ENCODE data around the gene LCMT2. TPM values are rescaled to one million over a fixed set of nuclear protein-coding genes. Genes with fewer than 3 reads are reported as not detected.
A peak's percentile ranks its signal among the peaks of the same experiment; 100 is the strongest.
"Not testable (repeated sequence)": the region's sequence is repeated elsewhere in the genome, so short reads cannot be mapped to it uniquely, and the experiment has no call there.

The LCMT2 gene
- total RNA-seq, 2 donors from 2014 or later = 4.4 to 11.1 TPM

DNA sequence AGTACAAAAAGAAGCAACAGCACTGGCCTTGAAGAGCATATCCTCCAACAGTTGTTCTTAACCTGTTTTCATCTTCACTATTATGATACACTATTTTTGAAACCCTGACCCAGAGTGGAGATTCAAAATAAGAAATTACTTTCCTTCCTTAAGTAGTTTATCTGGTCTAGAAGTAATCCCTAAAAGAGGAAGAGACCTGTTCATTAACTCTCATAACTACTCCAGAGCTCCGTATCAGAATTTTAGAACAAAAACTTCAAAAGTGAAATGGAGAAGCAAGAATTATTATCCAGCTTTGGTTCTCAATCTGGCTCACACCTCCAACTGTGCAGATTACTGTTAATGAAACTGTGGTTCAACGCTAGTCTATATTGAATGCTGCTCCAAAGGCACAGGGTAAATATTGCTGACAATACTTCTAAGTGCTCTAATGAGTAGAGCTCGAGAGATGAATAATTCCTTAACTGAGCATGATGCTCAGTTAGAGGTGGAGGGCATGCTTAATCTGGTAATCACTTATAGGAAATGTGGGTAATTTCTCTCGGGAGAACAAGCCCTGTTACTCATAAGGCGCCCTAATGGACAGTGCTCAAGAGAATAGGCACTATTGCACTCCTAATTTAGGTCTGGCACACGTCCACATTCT lies 5.2 kb downstream of the LCMT2 start:
- ATAC-seq (no peak), DNase-seq (ENCODE audit: low spot score in 2 of 2) (no peak)
- Mint-ChIP-seq H3K36me3 (peaks cover 22 to 27% of the 10 kb centered on the region in 2 donors), H3K9me3 (no peaks in the 10 kb centered on the region), H3K27ac (no peak overlapping the region)

DNA sequence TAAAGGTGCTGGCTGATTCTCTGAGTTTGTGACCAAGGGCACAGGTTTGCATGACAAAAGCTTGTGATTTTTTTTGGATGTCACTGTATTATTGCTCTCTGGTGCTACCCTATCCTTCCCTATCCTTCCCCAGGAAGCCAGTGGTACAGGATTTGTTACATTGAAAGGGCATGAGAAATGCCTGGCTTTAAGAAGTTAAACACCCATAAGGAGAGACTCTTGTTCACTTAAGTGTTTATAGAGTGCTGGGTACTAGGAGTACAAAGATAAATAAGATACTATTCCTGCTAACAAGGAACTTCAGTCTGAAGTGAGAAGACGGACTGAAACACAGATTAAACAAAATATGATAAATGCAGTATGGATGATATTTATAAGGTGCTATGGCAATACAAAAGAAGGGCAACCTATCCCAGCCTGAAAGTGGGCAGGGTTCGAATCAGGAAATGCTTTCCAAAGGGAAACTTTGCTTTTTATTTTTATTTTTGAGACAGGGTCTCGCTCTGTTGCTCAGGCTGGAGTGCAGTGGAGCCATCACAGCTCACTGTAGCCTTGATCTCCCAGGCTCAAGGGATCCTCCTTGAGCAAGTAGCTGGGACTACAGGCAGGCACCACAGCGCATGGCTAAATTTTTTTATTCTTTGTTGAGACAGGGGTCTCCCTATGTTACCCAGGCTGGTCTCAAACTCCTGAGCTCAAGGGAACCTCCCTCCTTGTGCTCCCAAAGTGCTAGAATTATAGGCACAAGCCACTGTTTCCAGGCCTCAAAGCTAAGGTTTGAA lies 11.2 kb downstream of the LCMT2 start:
- Mint-ChIP-seq H3K27ac (no peak overlapping the region), H3K9me3 (no peaks in the 10 kb centered on the region), H3K36me3 (no peaks in the 10 kb centered on the region)
- no peak for ATAC-seq
- DNase-seq (ENCODE audit: low spot score in 2 of 2) = no peak

DNA sequence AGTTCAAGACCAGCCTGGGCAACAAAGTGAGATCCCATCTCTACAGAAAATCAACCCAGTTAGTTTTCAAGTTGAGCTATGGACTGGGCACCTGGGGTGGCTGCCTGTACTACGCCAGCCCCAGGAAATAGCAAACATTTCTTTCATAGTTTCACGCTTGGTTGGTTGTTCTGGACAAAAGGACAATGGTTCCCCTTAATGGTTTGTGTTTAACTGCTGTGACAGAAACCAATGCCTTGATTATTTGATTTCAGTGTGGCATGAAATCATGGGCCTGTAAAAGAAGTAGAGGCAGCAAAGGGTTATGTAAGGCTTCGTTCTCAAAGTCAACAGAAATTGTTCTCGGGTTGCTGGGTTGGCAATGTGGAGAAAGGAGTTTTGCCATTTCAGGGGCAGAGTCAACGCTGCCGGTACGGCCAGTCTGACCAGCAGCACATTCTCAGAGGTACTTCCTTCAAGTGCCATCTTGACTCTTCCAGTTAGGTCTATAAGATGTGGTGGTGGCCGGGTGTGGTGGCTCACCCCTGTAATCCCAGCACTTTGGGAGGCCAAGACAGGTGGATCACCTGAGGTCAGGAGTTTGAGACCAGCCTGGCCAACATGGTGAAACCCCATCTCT lies 12.7 kb downstream of the LCMT2 start:
- ATAC-seq (no peak), DNase-seq (ENCODE audit: low spot score in 2 of 2) (no peak)
- Mint-ChIP-seq H3K36me3 (no peaks in the 10 kb centered on the region), H3K27ac (no peak overlapping the region), H3K9me3 (no peaks in the 10 kb centered on the region)

DNA sequence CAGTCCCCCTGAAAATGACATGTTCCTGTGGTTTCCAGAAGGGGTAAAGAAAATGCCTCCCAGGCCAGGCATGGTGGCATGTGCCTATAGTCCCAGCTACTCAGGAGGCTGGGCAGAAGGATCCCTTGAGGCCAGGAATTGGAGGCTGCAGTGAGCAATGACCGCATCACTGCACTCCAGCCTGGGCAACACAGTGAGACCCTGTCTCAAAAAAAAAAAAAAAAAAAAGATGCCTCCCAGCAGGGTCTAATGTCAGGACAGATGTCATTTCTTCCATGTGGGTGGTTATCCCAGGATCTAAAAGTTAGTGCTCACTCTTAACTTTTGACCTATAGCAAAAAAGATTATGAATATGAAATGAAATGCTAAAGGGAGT lies 13.4 kb downstream of the LCMT2 start:
- ATAC-seq (no peak), DNase-seq (ENCODE audit: low spot score in 2 of 2) (no peak)
- Mint-ChIP-seq H3K36me3 (no peaks in the 10 kb centered on the region), H3K27ac (no peak overlapping the region), H3K9me3 (no peaks in the 10 kb centered on the region)

DNA sequence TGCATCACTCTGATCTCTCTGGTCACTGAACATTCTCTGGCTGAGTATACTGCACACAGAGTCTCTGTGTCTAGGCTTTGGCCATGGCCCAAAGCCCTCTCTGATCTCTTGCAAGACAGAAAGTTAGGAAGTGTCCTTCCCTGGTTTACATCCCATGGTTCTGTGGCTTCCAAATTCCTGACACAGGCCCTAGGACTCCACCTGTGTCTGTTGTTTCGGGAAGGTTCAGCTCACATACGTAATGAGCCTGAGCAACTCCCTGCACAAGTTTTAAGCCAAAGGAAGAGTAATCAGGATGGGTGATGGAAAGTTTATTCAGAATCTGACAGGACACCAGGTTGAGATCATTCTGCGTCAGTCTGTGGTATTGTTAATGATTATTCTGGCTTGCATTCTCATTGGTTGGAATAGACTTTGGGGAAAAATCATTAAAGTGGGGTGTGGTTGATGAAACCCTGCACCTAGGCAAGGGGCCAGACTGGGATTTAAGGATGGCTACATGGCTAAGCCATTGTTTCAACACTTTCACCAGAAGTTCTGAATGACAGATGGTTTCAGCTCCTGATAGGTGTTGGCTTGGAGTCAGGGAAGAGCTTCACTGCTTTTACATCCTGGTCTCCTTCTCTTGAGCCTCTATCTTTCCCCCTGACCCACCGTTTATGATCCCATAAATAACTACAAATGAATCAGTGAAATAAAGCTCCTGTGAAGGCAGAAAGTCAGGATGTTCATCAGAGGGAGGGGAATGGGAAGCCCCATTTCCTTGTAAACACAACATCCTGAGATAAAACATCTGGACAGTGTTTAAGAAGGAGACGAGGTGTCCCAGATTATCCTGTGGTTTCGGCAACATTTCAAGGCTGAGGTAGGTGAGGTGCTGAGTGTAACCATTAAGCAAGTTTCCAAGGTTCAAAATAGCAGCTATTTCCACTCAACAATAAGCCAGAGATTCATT lies 14.1 kb downstream of the LCMT2 start:
- Mint-ChIP-seq H3K9me3 (no peaks in the 10 kb centered on the region), H3K36me3 (no peaks in the 10 kb centered on the region)
- ATAC-seq = no peak

DNA sequence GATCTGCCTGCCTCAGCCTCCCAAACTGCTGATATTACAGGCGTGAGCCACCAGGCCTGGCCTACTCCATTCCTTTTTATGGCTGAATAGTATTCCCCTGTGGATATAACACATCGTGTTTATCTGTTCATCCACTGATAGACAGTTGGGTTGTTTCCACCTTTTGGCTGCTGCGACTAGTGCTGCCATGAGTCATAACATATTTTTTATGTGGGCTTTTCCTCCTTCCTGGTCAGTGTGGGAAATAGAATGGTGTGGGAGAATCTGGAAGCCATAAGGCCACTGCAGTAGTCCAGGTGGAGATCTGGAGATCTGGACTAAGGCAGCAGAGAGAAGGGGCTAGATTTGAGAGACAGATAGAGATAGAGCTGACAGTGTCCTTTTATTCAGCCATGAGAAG lies 16.2 kb downstream of the LCMT2 start:
- Mint-ChIP-seq H3K9me3 (no peaks in the 10 kb centered on the region), H3K27ac (no peak overlapping the region), H3K36me3 (no peaks in the 10 kb centered on the region)
- DNase-seq (ENCODE audit: low spot score in 2 of 2) (no peak), ATAC-seq (no peak)

More for the DNA sequence above, 14.1 kb downstream of the LCMT2 start:
- no peak for DNase-seq (ENCODE audit: low spot score in 2 of 2)
- H3K27ac Mint-ChIP-seq = no peak overlapping the region

DNA sequence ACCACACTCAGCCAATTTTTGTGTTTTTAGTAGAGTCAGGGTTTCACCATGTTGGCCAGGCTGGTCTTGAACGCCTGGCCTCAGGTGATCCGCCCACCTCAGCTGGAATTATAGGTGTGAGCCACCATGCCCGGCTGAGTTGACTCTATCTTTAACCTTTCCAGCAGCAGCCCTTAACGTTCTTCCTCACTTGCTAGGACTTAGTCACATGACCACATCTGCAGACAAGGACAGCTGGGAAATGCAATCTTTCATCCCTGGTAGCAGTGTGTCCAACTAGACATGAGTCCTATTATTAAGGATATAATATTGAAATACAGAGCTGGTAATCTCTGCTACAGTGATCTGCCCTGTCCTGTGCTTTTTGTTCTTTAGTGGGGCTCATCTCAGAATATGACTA lies 18.0 kb downstream of the LCMT2 start:
- ATAC-seq = no peak
- Mint-ChIP-seq H3K27ac (no peak overlapping the region), H3K9me3 (no peaks in the 10 kb centered on the region), H3K36me3 (no peaks in the 10 kb centered on the region)
- DNase-seq (ENCODE audit: low spot score in 2 of 2) = no peak

DNA sequence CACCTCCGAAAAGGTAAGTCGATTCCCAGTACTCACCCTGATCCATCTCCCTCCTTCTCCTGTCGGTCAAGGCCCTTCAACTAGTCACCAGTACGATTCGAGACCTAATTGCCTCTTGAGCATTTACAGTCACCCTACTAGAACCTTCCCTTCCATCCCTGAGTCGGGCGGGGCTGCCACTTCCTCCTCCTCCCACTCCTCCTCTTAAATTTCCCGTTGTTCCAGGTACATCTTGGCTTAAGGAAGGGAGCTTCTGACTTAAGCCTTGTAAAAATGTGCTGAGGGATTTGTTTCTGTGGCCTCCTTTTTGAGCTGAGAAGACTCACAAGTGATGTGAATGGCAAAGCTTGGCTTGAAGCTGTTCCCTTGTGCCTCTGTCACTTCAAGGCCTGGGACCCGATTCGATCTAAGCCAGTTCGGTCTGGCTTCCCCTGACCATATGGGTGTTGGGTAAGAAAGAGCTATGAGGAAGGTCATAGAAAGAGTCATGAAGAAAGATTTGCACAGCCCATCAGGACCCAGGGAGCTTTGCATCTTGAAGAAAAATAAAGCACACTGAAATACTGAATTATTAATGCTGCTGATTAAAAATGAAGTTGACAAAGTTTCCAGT lies 28.1 kb downstream of the LCMT2 start, which contains the start of gene TGM7:
TGM7 (minus strand) TSS at position 51 of the 613 bp plus-strand sequence.
- Mint-ChIP-seq H3K9me3 (no peaks in the 10 kb centered on the region), H3K27ac (no peak within 1 kb of the TSS), H3K36me3 (no peaks in the 10 kb centered on the region)
- DNase-seq (ENCODE audit: low spot score in 2 of 2) (no peak), ATAC-seq (no peak)

DNA sequence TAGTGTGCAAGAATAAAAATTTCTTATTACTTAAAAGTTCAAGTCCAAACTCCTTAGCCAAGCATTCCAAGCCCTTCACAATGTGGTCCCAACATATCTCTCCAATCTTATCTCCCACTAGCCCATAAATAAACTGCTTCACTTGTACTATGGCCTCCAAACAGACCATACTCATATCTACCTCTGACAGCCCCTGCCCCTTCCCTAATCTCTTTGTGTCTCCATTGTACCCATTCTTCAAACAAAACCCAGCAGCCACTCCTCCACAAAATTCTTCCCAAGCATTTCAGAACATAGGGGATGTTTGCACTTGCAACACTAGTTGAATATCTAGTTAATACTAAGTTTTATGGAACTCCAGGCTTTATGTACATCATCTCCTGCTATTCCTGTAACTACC lies 30.5 kb downstream of the LCMT2 start:
- H3K36me3 Mint-ChIP-seq = no peaks in the 10 kb centered on the region
- H3K9me3 Mint-ChIP-seq = no peaks in the 10 kb centered on the region
- ATAC-seq (no peak), DNase-seq (ENCODE audit: low spot score in 2 of 2) (no peak)
- H3K27ac Mint-ChIP-seq = no peak overlapping the region

DNA sequence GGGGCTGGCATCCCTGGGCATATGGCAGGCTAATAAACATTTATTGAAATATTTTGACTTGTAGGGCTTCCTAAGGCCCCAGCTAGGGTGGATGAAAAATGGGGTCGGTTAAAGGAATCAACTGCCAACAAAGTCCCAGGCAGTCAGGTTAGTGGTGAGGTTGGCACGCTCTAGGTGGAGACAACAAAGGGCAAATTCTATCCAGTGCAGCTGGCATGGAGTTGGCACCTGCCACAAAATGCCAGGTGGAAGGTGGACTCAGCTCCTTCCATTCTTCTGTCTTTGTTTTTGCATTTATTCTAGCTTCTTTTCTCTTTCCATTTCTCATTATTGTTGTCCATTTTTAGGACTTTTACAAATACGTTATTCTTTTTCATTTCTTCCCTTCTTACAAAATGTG lies 31.0 kb downstream of the LCMT2 start:
- DNase-seq (ENCODE audit: low spot score in 2 of 2) (no peak), ATAC-seq (no peak)
- Mint-ChIP-seq H3K27ac (no peak overlapping the region), H3K36me3 (no peaks in the 10 kb centered on the region), H3K9me3 (no peaks in the 10 kb centered on the region)

DNA sequence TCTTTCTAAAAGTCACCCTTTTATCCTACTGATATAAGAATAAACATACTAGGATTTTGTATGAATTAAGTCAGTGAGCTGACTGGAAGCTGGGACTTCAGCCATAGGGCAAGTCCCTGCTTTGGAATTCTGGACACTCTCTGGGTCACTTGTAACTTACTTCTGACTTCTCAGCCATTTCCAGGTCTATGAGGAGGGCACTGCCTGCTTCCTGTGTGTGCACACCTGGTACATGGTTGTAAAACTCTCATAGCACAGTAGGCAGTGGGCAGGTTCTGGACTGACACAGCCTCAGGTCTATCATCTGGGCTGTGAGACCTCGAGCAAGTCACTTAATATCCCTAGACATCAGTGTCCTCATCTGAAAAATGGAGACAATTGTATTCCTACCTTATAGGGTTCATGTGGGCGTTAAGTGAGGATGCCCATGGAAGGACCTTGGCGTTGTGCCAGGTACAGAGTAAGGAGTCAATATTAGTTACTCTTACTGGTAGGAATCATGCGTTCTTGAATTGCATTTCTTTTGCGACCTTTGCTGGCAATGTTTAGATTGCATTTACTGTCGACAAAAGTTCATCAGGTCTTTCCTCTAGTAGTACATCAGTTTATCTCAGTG lies 36.2 kb downstream of the LCMT2 start:
- ATAC-seq = no peak
- Mint-ChIP-seq H3K27ac (no peak overlapping the region), H3K36me3 (peaks cover 0 to 5% of the 10 kb centered on the region in 2 donors), H3K9me3 (no peaks in the 10 kb centered on the region)
- no peak for DNase-seq (ENCODE audit: low spot score in 2 of 2)

DNA sequence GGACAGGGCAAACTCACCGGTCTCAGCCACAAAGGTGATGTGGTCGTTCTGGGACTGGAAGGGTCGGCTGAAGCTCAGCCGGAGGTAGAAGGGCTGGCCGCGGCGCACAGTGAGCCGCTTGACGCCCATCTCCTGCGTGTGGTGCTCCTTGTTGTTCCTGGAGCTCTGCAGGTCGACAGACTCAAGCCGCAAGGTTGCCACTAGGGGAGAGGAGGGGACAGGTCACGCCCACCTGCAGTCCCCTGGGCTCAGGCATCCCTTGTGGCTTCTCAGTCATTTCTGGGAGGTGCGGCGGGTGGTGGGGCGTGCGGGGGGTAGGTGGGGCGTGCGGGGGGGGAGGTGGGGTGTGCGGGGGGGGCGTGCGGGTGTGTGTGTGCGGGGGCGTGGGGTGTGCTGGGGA lies 36.9 kb downstream of the LCMT2 start:
- DNase-seq (ENCODE audit: low spot score in 2 of 2) = no peak
- no peak for ATAC-seq
- Mint-ChIP-seq H3K27ac (no peak overlapping the region), H3K9me3 (no peaks in the 10 kb centered on the region), H3K36me3 (peaks cover 0 to 5% of the 10 kb centered on the region in 2 donors)

DNA sequence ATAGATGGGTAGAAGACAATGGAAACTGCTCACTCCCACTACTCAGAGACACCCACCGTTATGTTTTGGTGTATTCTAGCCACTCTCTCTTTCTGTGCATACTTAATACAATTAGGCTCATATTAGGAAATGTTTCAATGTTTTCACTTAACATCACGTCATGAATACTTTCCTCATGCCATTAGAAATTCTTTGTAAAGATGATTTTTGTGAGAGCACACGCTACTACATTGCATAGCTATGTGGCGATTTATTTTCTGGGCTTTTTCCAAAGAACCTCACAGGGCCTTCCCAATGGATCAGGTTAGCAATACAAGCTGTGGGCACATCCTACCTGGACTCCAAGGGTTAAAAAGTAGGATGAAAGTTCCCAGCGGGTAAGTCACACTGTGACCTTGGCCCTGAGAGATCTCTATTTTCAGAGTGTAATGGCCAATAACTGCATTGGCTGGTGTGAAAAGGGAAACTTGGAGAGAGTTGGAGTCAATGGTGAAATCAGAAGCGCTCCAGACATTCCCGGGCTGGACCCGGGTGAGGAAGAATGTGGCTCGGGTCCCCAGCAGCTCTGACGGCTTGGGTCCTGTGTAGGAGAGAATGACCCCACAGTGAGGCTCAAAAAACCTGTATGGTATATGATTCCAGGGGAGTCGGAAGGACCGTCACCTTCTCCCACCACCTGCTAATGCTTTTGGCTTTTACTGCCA lies 37.8 kb downstream of the LCMT2 start:
- DNase-seq (ENCODE audit: low spot score in 2 of 2) = no peak
- no peaks in the 10 kb centered on the region for H3K9me3 Mint-ChIP-seq

DNA sequence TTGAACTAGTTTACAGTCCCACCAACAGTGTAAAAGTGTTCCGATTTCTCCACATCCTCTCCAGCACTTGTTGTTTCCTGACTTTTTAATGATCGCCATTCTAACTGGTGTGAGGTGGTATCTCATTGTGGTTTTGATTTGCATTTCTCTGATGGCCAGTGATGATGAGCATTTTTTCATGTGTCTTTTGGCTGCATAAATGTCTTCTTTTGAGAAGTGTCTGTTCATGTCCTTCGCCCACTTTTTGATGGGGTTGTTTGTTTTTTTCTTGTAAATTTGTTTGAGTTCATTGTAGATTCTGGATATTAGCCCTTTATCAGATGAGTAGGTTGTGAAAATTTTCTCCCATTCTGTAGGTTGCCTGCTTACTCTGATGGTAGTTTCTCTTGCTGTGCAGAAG lies 40.7 kb downstream of the LCMT2 start:
- ATAC-seq; DNase-seq (ENCODE audit: low spot score in 2 of 2); H3K36me3 Mint-ChIP-seq; H3K27ac Mint-ChIP-seq; H3K9me3 Mint-ChIP-seq: not testable (repeated sequence)

More for the DNA sequence above, 37.8 kb downstream of the LCMT2 start:
- peak overlapping the region in 1 of 2 donors; percentile 36 for H3K27ac Mint-ChIP-seq
- H3K36me3 Mint-ChIP-seq = peaks cover 0 to 5% of the 10 kb centered on the region in 2 donors
- ATAC-seq = no peak

DNA sequence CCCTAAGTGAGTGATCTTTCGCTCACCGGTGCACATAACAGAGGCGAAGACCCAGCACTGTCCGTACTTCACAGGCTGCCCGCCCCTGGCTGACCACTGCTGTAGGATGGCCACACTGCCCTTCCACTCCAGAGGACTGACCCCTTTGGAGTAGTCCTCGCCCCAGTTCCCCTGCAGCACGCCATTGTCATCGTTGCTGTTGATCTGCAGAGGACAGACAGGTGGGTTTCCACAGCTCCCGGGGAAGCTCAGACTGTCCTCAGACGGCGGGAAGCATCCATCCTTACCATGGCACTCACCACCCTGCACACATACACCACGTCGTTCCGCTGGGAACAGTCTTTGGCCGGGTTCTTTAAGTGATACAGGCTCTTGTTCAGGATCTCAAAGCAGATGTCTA lies 43.1 kb downstream of the LCMT2 start:
- Mint-ChIP-seq H3K27ac (no peak overlapping the region), H3K9me3 (no peaks in the 10 kb centered on the region), H3K36me3 (no peaks in the 10 kb centered on the region)
- DNase-seq (ENCODE audit: low spot score in 2 of 2) = no peak
- ATAC-seq = no peak

Measured in activated naive CD4-positive, alpha-beta T cell treated with anti-CD3 and anti-CD28 coated beads, Interleukin-2, amount 50 U/mL, for 72 hours (primary cell).